HEK293 (cell line): Measurements from ENCODE around the gene SPC24.

Source experiments
- CTCF ChIP-seq: fragments of 450-650 bp; formaldehyde crosslinking; IDR thresholded peaks from 2 replicates; pipeline ENCODE4 v1.5.1; 2016; ENCODE audit warnings: missing biosample characterization, missing genetic modification characterization
- REST ChIP-seq: fragments of 450-650 bp; formaldehyde crosslinking; IDR thresholded peaks from 2 replicates; pipeline ENCODE4 v1.5.1; 2016; ENCODE audit warnings: missing biosample characterization, missing genetic modification characterization
- YY1 ChIP-seq: fragments of 450-650 bp; formaldehyde crosslinking; IDR thresholded peaks from 2 replicates; pipeline ENCODE4 v1.5.1; 2018; ENCODE audit warnings: missing biosample characterization, missing genetic modification characterization
- ZSCAN5A ChIP-seq: fragments of 450-650 bp; formaldehyde crosslinking; IDR thresholded peaks from 2 replicates; pipeline ENCODE4 v1.5.1; 2016; ENCODE audit warnings: missing biosample characterization, missing genetic modification characterization

- TF ChIP-seq CTCF (no peak), ZSCAN5A (tag by site-specific recombination) (no peak), REST (no peak), YY1 (no peak)
Measured at GRCh38 chr19:11152318-11153062, 3.1 kb downstream of the SPC24 start.
